Adipose tissue (tissue), 3 donors: ENCODE results near the gene MYO16. TPM values are rescaled to one million over a fixed set of nuclear protein-coding genes. Genes with fewer than 3 reads are reported as not detected.

Source experiments
- H3K27ac ChIP-seq: one replicate; pipeline ENCODE4 v1.5.1; 2013; ENCODE audit warnings: low read depth, low read length
- WGBS, 3 donors: extraction: QIAGEN DNeasy Blood & Tissue Kit; methylation state at CpG; one replicate each; pipeline ENCODE4 v1.1.7; 2013; 5-methylcytosine and 5-hydroxymethylcytosine counted together
- polyA plus RNA-seq, 3 donors: library from polyadenylated mRNA; stranded (reverse); fragments of 200-250 nt; gene quantifications; one replicate each; pipeline ENCODE4 v1.2.3, GENCODE V29; 2013
- donor health status: healthy with polysubstance abuse.
- donor health status: Bipolar disorder and iron deficiency.
- donor health status: healthy.

Gene MYO16
- 1 to 10 TPM in 1 of 3 donors, under 1 TPM in 2; 0.05 to 2.0 (median 0.56) TPM for polyA plus RNA-seq

DNA sequence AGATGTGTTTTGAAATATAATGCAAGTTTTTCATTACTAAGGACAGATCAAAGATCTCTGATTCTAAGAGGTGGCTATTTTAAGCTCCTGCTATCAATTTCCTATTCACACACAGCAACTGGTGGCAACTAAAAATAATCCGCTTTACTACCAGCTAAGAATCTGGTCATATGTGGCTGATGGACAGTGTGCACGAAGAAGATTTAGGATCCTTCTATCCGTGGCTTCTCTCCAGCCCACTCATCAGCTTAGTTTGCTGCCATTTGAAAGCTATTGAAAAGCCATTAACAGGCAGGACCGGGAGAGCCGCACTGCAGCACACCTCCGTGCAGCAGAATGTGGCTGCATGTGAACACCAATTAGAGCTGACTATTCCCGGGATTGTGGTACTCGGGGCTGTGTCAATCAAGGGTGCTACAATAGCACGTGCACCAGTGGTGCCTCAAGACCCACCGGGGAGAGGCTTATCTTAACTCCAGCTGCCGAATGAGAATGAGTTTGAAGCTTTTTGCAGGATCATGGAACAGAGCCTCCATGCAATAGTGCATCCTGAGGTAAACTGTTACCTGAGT, at the start of gene MYO16:
Gene MYO16, plus strand, starts transcription at position 431 of the 572 bp plus-strand sequence. CDS start 234 bp downstream, outside the sequence.
- 23 to 40% (median 33%) methylated on average over 11 of the region's 11 CpGs for WGBS, 3 donors
- no peak within 1 kb of the TSS for H3K27ac ChIP-seq

DNA sequence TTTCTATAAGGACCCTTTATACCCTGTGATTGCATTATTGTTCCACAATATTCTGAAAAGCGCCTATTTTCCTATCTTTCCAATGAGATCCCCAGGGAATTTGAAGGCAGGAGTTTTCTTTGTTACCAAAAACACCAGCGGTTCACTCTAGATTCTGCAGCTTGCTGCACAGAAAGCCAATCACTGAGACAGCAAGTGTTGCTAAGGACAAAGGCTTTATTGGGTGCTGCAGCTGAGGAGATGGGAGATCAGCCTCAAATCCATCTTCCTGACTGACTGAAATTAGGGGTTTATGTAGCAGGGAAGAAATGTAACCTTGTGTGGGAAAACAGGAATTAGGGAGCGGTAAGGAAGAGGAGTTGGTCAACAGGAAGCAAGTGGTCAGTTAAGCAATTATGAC, 42.6 kb upstream of the MYO16 start:
- 76 to 83% (median 77%) methylated on average over 3 of the region's 3 CpGs for WGBS, 3 donors
- no peak overlapping the region for H3K27ac ChIP-seq

DNA sequence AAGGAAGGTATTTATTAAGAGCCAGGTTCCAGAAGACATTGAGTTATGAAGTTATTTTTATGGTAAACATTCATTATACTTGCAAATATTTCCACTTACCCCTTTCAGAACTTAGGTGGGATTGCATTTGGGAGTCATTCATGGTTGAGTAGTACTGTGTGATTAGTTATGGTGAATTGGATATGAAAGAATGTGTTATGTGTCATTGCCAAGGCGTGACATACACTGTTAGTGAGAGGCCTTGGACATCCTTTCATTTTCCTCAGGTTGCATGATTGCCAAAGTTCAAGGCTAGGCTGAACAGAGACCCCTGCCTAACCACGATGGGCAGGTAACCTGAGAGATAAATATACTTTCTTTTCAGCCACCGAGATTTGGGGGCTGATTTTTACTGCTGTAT, 40.9 kb upstream of the MYO16 start:
- WGBS, 3 donors: 59 to 74% (median 74%) methylated on average over 3 of the region's 3 CpGs
- no peak overlapping the region for H3K27ac ChIP-seq

DNA sequence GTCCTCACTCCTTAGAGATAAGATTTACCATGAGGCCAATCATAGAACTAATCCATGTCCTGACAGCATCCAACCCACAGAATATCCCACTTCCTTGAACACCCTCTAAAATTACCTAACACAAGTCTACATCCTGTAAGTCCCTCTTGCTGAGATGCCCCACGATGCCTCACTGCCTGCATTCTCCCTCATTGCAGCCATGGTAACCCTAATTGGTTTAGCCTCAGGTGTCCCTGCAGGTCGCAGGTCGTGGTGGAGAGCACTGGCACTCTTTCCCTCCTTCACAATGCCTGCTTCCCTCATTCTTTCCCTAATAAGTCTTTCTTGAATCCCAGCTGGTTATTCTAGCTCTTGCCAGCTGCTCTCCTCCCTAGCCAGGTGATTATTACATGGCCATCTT, 35.3 kb upstream of the MYO16 start:
- 17 to 19% (median 18%) methylated on average over 3 of the region's 3 CpGs for WGBS, 3 donors
- no peak overlapping the region for H3K27ac ChIP-seq

DNA sequence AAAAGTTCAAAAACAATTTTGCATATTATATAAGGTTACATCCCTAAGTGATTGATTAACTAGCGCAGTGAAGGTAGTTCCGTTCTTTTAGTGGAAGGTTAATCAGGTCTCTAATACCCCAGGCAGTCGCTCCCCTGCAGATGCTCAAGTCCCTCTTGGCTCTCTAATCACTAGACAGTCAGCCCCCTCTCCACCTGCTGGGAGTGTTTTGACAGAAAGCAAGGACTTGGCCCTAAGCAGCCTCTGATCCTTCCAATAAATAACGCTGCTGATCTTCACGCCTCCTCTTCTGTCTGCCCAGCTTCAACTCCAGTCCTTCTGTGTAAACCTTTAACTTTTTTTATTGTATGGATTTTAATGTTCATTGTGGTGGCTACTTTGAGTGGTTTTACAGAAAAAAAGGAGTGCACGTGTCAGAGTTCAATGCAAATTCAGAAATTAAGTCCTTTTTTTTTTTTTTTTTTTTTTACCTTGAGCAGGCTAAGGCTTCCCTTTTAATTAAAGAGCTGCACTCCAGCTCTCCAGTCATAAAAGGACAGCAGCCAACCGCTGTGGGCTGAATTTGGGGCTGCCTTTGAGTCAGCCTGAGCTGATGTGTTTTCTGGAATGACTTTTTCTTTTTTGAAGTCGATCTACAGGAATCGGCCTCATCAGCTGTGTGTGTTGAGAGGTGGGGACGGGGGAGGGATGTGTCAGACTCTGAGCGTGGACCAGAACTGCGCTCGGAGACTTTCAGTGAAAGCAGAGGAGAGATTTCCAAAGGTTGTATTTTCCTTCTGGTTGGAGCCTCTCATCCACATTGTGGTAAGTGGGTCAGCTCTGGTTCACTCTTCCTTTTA, 33.8 kb upstream of the MYO16 start:
- 26 to 43% (median 38%) methylated on average over 13 of the region's 13 CpGs for WGBS, 3 donors
- H3K27ac ChIP-seq: no peak overlapping the region

DNA sequence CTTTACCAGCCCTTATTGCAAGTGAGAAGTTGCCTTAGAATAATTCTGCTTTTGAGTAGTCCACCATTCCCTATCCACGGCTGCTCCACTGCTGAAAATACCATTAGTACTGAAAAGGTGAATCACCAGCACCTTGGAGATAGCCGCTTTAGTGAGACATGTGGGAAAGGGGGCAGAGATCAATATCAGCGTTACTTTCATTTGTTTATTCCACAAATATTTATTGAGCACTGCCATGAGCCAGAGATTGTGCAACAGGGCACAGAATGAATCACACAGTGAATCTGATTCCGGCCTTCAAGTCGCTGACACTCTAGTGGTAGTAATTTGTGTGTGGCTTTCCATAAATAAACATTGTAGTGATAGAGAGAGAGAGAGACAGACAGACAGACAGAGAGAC, 31.5 kb upstream of the MYO16 start:
- no peak overlapping the region for H3K27ac ChIP-seq
- WGBS, 3 donors: 45 to 78% (median 64%) methylated on average over 5 of the region's 5 CpGs

DNA sequence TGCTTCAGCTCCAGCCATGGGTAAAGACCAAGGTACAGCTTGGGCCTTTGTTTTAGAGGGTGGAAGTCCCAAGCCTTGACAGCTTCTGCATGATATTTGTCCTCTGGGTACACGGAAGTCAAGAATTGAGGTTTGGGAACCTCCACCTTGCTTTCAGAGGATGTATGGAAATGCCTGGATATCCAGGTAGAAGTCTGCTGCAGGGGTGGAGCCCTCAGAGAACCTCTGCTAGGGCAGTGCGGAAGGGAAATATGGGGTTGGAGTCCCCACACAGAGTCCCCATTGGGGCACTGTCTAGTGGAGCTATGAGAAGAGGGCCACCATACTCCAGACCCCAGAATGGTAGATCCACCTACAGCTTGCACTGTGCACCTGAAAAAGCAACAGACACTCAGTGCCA, 23.0 kb upstream of the MYO16 start:
- WGBS, 3 donors: 88 to 100% (median 92%) methylated on average over 2 of the region's 2 CpGs
- H3K27ac ChIP-seq: no peak overlapping the region

DNA sequence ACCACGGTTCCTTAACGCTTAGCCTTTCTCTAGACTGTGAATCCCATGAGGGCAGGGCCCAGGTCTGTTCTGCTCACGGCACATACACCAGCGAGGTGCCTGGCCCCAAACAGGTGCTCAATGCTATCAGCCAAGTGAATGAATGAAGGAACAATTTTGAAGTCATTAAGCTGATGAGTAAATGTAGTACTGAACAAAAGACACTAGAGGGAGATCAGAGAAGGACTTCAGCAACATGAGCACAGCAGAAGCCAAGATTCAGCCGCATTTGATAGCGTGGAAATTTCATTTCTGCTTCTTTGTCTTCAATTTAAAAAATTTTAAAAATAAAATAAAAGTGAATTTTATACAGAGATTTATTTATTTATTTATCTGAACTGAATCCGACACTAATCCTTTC, 20.1 kb upstream of the MYO16 start:
- H3K27ac ChIP-seq: no peak overlapping the region
- WGBS, 3 donors: 67 to 74% (median 70%) methylated on average over 7 of the region's 7 CpGs

DNA sequence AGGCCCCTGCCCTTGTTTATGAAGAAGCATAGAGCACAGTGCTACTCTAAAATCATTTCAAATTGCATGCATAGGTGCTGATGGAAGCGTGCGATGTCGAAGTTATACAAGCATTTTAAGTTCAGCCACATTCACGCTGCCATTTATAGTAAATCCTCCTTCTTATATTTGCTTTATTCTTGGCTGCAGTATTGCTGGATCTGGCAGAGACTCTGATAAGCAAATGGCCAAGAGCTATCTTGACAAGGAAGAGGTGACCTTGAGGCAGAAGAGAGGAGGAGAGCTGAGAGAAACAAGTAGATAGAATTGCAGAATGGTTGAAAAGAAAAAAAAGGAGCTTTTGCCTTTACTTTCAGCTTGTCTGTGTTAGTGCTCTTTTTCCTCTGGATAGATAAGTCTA, 18.9 kb upstream of the MYO16 start:
- 65 to 75% (median 67%) methylated on average over 4 of the region's 4 CpGs for WGBS, 3 donors
- H3K27ac ChIP-seq: no peak overlapping the region

DNA sequence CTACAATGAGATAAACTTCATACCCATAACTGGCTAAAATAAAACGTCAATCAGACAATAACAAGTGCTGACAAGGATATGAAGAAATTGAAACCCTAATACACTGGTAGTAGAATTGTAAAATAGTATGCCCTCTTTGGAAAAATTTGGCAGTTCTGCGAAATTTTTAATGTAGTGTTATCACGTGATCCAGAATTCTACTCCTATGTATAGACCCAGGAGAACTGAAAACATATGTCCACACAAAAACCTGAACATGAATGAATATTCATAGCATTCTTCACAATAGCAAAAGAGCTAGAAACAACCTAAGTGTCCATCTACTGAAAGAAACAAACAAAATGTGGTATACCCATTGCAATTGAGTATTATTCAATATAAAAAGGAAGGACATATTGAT, 14.2 kb upstream of the MYO16 start:
- no peak overlapping the region for H3K27ac ChIP-seq
- 69 to 88% (median 83%) methylated on average over 3 of the region's 3 CpGs for WGBS, 3 donors

DNA sequence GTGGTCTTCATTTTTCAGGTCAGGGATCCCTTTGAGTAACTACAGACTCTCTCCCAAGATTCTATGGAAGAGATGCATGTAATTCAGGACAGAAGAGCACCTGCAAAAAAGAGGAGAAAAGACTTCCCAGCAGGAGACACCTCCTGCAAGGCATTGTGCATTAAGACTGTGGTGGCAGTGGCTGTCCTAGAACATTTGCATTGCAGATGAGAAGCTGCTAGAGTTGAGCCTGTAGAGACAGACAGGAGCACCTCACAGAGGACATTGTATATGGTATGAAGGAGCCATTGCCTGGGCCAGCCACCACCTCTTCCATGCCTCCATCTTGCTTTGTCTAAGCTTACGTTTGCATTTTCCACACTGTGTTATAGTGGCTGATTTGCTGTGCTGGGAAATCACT, 11.2 kb upstream of the MYO16 start:
- no peak overlapping the region for H3K27ac ChIP-seq
- 60 to 92% (median 89%) methylated on average over 1 of the region's 1 CpG for WGBS, 3 donors

DNA sequence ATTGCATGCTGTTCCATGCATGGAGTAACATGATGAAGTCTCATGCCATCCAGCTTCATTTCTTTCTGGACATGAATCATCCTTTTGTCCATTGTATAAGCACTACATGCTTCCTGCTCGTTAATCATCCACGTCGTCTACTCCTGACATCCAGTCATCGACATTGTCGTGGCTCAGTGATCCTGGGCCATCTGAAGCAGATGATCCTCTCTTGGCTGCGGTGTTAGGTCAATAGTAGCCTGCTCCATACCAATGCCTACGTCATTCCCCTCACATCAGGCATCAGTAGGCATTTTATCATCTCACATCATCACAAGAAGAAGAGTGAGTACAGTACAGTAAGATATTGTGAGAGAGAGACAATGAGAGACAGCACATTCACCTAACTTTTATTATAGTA, 7.9 kb upstream of the MYO16 start:
- H3K27ac ChIP-seq: no peak overlapping the region
- 70 to 77% (median 77%) methylated on average over 7 of the region's 7 CpGs for WGBS, 3 donors

DNA sequence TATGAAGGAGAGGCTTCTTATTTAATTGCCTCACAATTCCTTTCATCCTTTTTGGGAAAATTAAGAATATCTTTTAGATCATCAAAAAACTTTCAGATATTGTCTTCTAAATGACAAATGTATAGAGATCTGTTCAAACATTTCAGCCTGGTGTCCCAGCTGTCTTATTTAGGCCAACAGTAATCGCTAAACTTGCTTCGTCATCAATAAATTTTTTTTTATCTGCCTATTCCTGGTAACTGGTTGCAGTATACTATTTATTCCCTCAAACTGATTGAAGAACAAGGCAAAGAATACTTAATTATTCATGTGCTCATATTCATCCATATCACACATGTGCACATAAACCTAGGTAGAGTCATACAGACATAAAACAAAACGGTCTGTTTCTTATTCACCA, 5.3 kb upstream of the MYO16 start:
- 73 to 89% (median 85%) methylated on average over 3 of the region's 3 CpGs for WGBS, 3 donors

DNA sequence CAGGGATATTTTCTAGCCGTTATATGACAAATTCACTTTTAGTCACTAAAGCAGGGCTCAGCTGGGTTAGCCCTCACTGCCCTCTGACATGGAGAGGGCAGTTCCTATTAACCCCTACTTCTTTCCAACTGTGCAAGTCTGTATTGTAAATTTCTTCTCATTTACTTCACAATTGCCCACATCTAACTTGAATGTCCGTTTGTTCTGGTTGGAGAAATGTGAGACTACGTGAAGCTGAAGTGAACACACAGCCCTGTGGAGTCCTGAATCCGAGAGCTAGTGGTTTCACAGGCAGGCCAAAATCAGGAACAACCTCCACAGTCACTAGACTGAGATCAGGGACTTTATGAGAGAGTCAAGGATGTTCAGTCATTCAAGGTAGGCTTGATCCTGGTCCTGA, 4.4 kb upstream of the MYO16 start:
- no peak overlapping the region for H3K27ac ChIP-seq
- WGBS, 3 donors: 60 to 84% (median 61%) methylated on average over 4 of the region's 4 CpGs

More for the DNA sequence above, 5.3 kb upstream of the MYO16 start:
- no peak overlapping the region for H3K27ac ChIP-seq

DNA sequence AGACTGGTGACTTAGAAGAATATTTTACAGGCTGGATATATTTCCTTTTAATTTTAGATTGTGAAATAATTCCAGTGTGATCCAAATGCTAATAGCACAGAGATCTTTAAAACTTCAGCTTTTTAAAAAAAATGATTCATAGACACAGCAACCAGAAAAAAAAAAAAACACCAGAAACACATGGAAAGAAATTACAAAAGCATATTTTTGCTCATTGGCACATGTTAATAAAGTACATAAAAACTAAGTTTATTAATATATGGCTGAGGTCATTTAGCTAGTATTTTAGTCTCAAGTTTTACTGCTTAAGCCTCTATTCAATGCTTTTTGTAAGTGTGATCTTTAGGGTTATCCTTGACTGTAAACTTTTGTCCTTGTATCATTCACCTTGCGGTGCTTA, 577 bp downstream of the MYO16 start:
- 86 to 90% (median 88%) methylated on average over 1 of the region's 1 CpG for WGBS, 3 donors
- no peak overlapping the region for H3K27ac ChIP-seq

DNA sequence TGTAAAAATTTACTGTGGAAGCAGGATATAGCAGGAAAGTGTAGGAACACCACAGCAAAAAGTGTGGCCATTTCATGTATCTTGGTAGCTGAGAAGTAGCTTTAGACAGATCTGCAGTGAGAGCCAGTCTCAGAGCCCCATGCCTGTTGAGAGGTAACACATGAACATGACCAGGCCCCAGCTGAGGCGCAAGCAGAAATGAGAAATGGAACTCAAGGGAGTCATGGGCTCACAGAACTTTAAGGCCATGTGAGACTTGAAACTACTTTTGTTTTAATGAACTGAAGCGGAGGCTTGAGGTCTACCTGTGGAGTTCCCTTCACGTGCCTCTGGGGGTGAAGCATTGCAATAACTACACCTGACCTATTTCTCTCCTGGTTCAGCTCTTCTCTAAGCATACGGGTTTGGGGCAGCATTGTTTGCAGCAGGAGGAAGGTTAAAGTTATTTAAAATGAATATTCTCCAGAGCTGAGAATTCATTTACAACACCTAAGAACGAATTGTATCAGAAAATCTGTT, 3.3 kb downstream of the MYO16 start:
- no peak overlapping the region for H3K27ac ChIP-seq
- WGBS, 3 donors: 58 to 85% (median 81%) methylated on average over 5 of the region's 5 CpGs

DNA sequence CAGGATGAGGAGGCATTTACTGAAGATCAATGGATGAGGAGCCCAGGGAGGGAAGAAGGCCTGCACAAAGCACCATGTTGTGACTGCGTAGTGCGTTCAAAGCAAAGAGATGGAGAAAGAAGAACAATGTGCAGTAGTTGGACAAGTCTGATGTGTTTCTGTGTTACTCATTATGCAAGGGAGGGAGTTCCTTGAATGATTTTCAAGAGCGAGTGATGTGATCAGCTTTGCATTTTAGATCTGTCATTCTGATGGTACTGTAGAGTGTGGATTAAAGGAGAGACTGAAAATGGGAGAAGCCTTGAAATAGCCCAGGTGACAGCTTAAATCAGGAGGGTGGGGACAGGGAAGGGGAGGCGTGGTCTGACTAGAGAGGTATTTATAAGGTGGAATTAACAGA, 9.5 kb downstream of the MYO16 start:
- no peak overlapping the region for H3K27ac ChIP-seq
- WGBS, 3 donors: 51 to 92% (median 91%) methylated on average over 4 of the region's 4 CpGs

DNA sequence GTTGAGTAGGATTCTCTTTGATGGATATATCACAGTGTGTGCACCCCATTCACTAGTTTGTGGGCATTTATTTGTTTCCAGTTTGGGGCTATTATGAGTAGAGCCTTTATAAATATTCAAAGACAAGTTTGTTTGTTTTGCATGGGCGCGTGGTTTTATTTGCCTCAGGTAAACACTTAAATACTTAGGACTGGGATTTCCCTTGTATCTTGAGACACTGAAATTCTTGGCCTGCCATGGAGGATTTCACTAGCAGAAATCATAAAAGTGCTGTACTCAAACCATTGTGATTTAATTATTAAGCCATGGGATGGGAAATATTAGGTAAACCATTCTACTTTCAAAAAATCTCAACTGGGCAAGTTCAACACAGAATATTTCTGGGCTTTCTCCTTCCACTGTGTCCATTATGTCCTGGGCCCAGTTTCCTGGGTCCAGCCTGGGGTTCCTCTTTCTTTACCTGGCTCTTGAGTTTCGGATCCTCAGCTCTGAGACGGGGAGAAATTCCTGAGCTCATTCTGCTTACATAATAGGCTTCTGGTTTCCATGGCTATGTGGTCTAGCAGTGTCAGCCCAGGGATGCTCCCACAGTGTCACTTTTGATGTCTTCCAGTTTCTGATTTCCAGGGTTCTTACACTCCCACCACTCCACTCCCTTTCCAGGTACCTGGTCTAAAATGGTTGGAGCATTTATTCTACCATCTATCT, 14.4 kb downstream of the MYO16 start:
- WGBS, 3 donors: 45 to 79% (median 78%) methylated on average over 4 of the region's 4 CpGs
- no peak overlapping the region for H3K27ac ChIP-seq

DNA sequence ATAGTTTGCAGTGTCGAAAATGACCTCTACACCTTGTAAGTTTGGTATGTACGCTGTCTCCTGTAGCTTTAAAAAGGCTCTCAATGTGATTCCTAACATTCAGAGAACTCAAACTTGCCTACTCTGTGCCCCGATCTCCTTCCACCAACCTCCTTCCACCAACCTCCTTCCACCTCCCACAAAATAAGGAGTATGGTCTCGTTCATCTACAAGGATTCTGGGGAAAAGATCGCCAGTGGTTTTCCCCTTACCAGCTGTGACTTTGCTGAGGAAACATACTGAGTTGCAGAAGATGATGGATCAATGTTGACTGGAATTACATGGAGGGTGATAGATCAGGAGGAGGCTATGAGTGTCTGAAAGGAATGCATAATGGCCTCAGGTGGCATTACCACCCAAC, 16.0 kb downstream of the MYO16 start:
- H3K27ac ChIP-seq: no peak overlapping the region
- 65 to 79% (median 78%) methylated on average over 5 of the region's 5 CpGs for WGBS, 3 donors
